Common myeloid progenitor, CD34-positive (primary cell): ENCODE data around the gene KHSRP.
"Not testable (repeated sequence)": the region's sequence is repeated elsewhere in the genome, so short reads cannot be mapped to it uniquely, and the experiment has no call there.

Experiments used
- CTCF ChIA-PET: fragments of 350-600 bp; sonication (Branson Sonifier 250); formaldehyde crosslinking; loops from one replicate; lab custom pipeline; 2021; ENCODE audit warnings: antibody characterized with exemption; lab: Charles Lee
- POLR2A ChIA-PET: fragments of 350-600 bp; sonication (Branson Sonifier 250); formaldehyde crosslinking; loops from one replicate; lab custom pipeline; 2021; ENCODE audit warnings: antibody characterized with exemption; lab: Charles Lee
- DNase-seq, 3 donors: peaks; one replicate each; pipeline versions ENCODE4 v3.0.0 to v3.0.0-alpha.2; 2013
- H3K27ac ChIP-seq, 2 experiments: 1 replicate in 1 of 2; 2 replicates in 1 of 2; pipeline ENCODE4 v1.7.0; 2013; ENCODE audit warnings: inconsistent platforms in 2 of 2, low read length in 2 of 2, mild to moderate bottlenecking in 2 of 2, low read depth in 1 of 2, moderate library complexity in 1 of 2; ENCODE audit not compliant: severe bottlenecking in 2 of 2, insufficient read depth in 1 of 2, poor library complexity in 1 of 2
- H3K27me3 ChIP-seq, 5 experiments: replicated peaks in 2 of 5; 1 replicate in 3 of 5; 2 replicates in 2 of 5; pipeline versions ENCODE4 v1.6.1 to v1.7.0; 2013; ENCODE audit warnings: low read length in 4 of 5, mild to moderate bottlenecking in 2 of 5, moderate library complexity in 2 of 5, inconsistent platforms in 1 of 5; ENCODE audit not compliant: insufficient read depth in 5 of 5, control insufficient read depth in 4 of 5
- H3K36me3 ChIP-seq, 4 experiments: 1 replicate in 2 of 4; 2 replicates in 2 of 4; pipeline versions ENCODE4 v1.6.1 to v1.7.0; 2013; ENCODE audit warnings: low read length in 3 of 4, control low read depth in 1 of 4, mild to moderate bottlenecking in 1 of 4; ENCODE audit not compliant: control insufficient read depth in 4 of 4, insufficient read depth in 4 of 4
- H3K4me1 ChIP-seq, 4 experiments: 1 replicate in 3 of 4; 2 replicates in 1 of 4; pipeline versions ENCODE4 v1.6.1 to v1.7.1; 2013; ENCODE audit warnings: low read length in 3 of 4, mild to moderate bottlenecking in 3 of 4, control low read depth in 1 of 4, inconsistent platforms in 1 of 4, moderate library complexity in 1 of 4; ENCODE audit not compliant: control insufficient read depth in 4 of 4, insufficient read depth in 4 of 4; ENCODE audit errors: control extremely low read depth in 1 of 4
- H3K4me3 ChIP-seq, 7 experiments: 1 replicate in 4 of 7; 2 replicates in 3 of 7; pipeline versions ENCODE4 v1.5.1 to v1.7.0; 2013; ENCODE audit warnings: mild to moderate bottlenecking in 7 of 7, low read length in 6 of 7, moderate library complexity in 6 of 7, inconsistent platforms in 2 of 7, low read depth in 2 of 7, control low read depth in 1 of 7; ENCODE audit not compliant: insufficient read depth in 4 of 7, control insufficient read depth in 1 of 7; ENCODE audit errors: extremely low read depth in 1 of 7
- H3K9me3 ChIP-seq, 5 experiments: 1 replicate in 4 of 5; 2 replicates in 1 of 5; pipeline versions ENCODE4 v1.6.1 to v1.7.1; 2013; ENCODE audit warnings: low read length in 4 of 5, mild to moderate bottlenecking in 2 of 5, inconsistent platforms in 1 of 5, low read depth in 1 of 5, moderate library complexity in 1 of 5; ENCODE audit not compliant: control insufficient read depth in 4 of 5, insufficient read depth in 2 of 5; ENCODE audit errors: control extremely low read depth in 1 of 5
- WGBS: methylation state at CpG from one replicate; pipeline ENCODE4 v1.1.5; 2013; ENCODE audit not compliant: insufficient coverage; 5-methylcytosine and 5-hydroxymethylcytosine counted together

KHSRP gene

GRCh38 chr19:6400062-6400944 is 24.3 kb downstream of the KHSRP start:
- H3K4me1 ChIP-seq, H3K27ac ChIP-seq, H3K9me3 ChIP-seq, DNase-seq, H3K27me3 ChIP-seq, H3K4me3 ChIP-seq, POLR2A ChIA-PET, CTCF ChIA-PET, H3K36me3 ChIP-seq: not testable (repeated sequence)
- 93% methylated on average over 18 of the region's 23 CpGs for WGBS

- no peaks in the 10 kb centered on the region for H3K27me3 ChIP-seq
- DNase-seq = no peak
- no peak overlapping the region for H3K4me3 ChIP-seq
- H3K4me1 ChIP-seq = peaks cover 4 to 21% (median 16%) of the 10 kb centered on the region in 4 experiments
- ChIA-PET CTCF (no interaction called here), POLR2A (no interaction called here)
- 98% methylated on average over 11 of the region's 12 CpGs for WGBS
- no peak overlapping the region for H3K27ac ChIP-seq
- H3K36me3 ChIP-seq = peaks cover 0 to 4% (median 2%) of the 10 kb centered on the region in 4 experiments
- H3K9me3 ChIP-seq = no peaks in the 10 kb centered on the region
Observed at GRCh38 chr19:6396305-6396704, 28.3 kb downstream of the KHSRP start.

GRCh38 chr19:6394831-6395230 is 29.8 kb downstream of the KHSRP start:
- no peaks in the 10 kb centered on the region for H3K9me3 ChIP-seq
- H3K4me1 ChIP-seq = peaks cover 4 to 21% (median 16%) of the 10 kb centered on the region in 4 experiments
- H3K36me3 ChIP-seq = peaks cover 2 to 13% (median 6%) of the 10 kb centered on the region in 4 experiments
- no peak overlapping the region for H3K27ac ChIP-seq
- WGBS = 96% methylated on average over 3 of the region's 3 CpGs
- H3K4me3 ChIP-seq = no peak overlapping the region
- H3K27me3 ChIP-seq = no peaks in the 10 kb centered on the region
- ChIA-PET CTCF (no interaction called here), POLR2A (interaction anchor here (0.6 kb wide), 1 partner anchor 232 kb away, joined by 3 read pairs; no protein-coding TSS in a partner anchor)
- DNase-seq = no peak

GRCh38 chr19:6393983-6394412 is 30.6 kb downstream of the KHSRP start:
- Histone ChIP-seq H3K4me3 (peak overlapping the region; percentile 56 to 93 (median 89)), H3K27me3 (no peaks in the 10 kb centered on the region), H3K4me1 (peaks cover 4 to 21% (median 16%) of the 10 kb centered on the region in 4 experiments), H3K9me3 (no peaks in the 10 kb centered on the region), H3K27ac (peak overlapping the region; percentile 92 to 96), H3K36me3 (peaks cover 7 to 21% (median 11%) of the 10 kb centered on the region in 4 experiments)
- DNase-seq = no peak
- CTCF ChIA-PET = no interaction called here
- POLR2A ChIA-PET = interaction anchor here (0.6 to 1.9 kb wide), 3 partner anchors 16 to 231 kb away, joined by 3 to 7 read pairs (median 5); partner anchors contain the start of gene KHSRP
- 17% methylated on average over 11 of the region's 14 CpGs for WGBS

- ChIA-PET POLR2A (interaction anchor here (0.6 to 1.9 kb wide), 4 partner anchors 15 to 303 kb away, joined by 3 to 7 read pairs (median 5); partner anchors contain the start of gene KHSRP), CTCF (interaction anchor here (1.0 kb wide), 1 partner anchor 30 kb away, joined by 3 read pairs; no protein-coding TSS in a partner anchor)
- H3K36me3 ChIP-seq = peaks cover 10 to 24% (median 17%) of the 10 kb centered on the region in 4 experiments
- peak within 1 kb of the TSS; percentile 56 to 93 (median 89) for H3K4me3 ChIP-seq
- H3K4me1 ChIP-seq = peaks cover 4 to 21% (median 16%) of the 10 kb centered on the region in 4 experiments
- H3K9me3 ChIP-seq = no peaks in the 10 kb centered on the region
- 0% methylated on average over 64 of the region's 69 CpGs for WGBS
- peak; percentile 97 for DNase-seq
- H3K27me3 ChIP-seq = no peaks in the 10 kb centered on the region
- peak within 1 kb of the TSS; percentile 92 to 96 for H3K27ac ChIP-seq
Observed at GRCh38 chr19:6393074-6393982, 31.3 kb downstream of the KHSRP start, which contains the start of gene GTF2F1. Gene GTF2F1, minus strand, starts transcription at chr19:6393164. Its CDS starts 169 bp downstream, at chr19:6392995.

- CTCF ChIA-PET = interaction anchor here (1.0 kb wide), 1 partner anchor 31 kb away, joined by 3 read pairs; no protein-coding TSS in a partner anchor
- POLR2A ChIA-PET = interaction anchor here (0.6 to 1.9 kb wide), 3 partner anchors 14 to 18 kb away, joined by 3 to 5 read pairs (median 3); no protein-coding TSS in a partner anchor
- Histone ChIP-seq H3K4me1 (peaks cover 4 to 21% (median 16%) of the 10 kb centered on the region in 4 experiments), H3K4me3 (peak overlapping the region; percentile 56 to 93 (median 89)), H3K9me3 (no peaks in the 10 kb centered on the region), H3K27ac (peak overlapping the region; percentile 92 to 96), H3K36me3 (peaks cover 13 to 31% (median 22%) of the 10 kb centered on the region in 4 experiments), H3K27me3 (no peaks in the 10 kb centered on the region)
- DNase-seq = peak in 2 of 3 donors; percentile 59 to 70
- 4% methylated on average over 25 of the region's 30 CpGs for WGBS
Observed at GRCh38 chr19:6392221-6393073, 32.2 kb downstream of the KHSRP start.
